ENCODE measurements around the gene ACTR3C. TPM values are rescaled to one million over a fixed set of nuclear protein-coding genes. Genes with fewer than 3 reads are reported as not detected.

The ACTR3C gene
- total RNA-seq, 4 donors from 2014 or later = 8.3 to 25.6 (median 17.4) TPM

DNA sequence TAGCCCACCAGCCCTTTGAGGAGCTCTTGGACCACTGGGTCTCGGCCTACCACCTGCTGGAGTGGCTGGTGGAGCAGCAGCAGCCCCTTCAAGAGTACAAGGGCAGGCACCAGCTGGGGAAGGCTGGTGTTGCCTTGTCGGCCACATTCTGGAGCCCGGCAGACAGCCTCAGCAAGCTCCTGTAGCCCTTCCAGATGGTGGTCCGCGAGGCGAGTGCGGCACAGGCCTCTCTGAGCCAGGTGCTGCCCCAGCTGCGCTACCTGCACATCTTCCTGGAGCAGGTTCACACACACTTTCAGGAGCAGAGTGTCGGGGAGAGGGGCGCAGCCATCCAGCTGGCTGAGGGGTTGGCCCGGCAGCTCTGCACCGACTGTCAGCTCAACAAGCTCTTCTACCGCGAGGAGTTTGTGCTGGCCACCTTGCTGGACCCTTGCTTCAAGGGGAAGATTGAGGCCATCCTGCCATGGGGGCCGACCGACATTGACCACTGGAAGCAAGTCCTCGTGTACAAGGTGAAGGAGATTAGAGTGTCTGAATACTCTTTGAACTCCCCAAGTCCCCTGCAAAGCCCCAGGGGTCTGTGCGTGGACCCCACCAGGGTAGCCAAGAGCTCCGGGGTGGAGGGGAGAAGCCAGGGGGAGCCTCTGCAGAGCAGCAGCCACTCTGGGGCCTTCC is 7.0 kb upstream of the ACTR3C start:
- Histone ChIP-seq H3K4me3 (no peak overlapping the region), H3K9me3 (no peaks in the 10 kb centered on the region), H3K36me3 (peaks cover 0 to 64% (median 4%) of the 10 kb centered on the region in 3 donors), H3K27ac (peak overlapping the region in 1 of 4 donors; percentile 11), H3K4me1 (peaks cover 0 to 22% (median 1%) of the 10 kb centered on the region in 3 donors), H3K27me3 (no peaks in the 10 kb centered on the region)
- TF ChIP-seq, protein P1, sequence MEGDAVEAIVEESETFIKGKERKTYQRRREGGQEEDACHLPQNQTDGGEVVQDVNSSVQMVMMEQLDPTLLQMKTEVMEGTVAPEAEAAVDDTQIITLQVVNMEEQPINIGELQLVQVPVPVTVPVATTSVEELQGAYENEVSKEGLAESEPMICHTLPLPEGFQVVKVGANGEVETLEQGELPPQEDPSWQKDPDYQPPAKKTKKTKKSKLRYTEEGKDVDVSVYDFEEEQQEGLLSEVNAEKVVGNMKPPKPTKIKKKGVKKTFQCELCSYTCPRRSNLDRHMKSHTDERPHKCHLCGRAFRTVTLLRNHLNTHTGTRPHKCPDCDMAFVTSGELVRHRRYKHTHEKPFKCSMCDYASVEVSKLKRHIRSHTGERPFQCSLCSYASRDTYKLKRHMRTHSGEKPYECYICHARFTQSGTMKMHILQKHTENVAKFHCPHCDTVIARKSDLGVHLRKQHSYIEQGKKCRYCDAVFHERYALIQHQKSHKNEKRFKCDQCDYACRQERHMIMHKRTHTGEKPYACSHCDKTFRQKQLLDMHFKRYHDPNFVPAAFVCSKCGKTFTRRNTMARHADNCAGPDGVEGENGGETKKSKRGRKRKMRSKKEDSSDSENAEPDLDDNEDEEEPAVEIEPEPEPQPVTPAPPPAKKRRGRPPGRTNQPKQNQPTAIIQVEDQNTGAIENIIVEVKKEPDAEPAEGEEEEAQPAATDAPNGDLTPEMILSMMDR (IDR thresholded peaks at IDR 0.05) = no peak
- TF ChIP-seq POLR2A (IDR thresholded peaks at IDR 0.05) = no peak
- no peak for DNase-seq
- intact Hi-C loops (cut with DNase I) = no loop called here
- WGBS, 2 donors = 93 to 100% methylated on average over 5 to 9 of the region's 19 CpGs

DNA sequence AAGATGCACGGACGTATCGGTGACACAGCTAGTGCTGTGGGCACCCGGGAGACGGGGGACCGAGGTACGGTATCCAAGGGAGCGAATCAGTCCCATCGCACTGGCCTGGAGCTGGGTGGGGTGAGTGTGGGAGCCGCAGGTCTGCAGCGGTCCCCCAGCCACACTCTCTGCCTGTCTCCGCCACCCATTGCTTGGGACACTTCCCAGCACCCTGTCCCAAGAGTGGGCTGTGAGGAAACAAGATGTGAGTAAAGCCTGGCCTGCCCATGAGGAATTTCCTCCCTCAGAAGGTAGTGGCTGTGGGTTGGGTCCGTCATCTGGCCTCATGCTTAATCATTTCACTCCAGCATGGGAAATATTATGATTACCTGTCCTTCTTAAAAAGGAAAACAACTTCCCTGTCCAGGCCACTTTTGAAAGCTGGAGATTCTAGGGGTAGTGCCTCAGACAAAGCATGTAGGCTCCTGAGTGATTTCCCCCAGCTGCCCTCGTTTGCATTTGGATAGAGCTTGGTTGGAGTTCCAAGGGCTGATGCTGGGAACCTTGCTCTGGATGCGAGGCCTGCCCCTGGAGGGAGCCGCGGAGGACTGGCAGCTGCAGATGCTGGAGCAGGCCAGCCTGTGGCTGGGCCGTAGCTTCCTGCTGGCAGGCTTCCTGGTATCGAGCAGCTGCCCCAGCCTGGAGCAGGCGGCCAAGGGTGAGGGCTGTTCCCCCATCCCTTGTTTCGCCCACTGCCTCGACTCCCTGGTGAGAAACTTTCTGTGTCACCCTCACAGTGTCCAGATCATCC is 6.2 kb upstream of the ACTR3C start:
- no peak overlapping the region for H3K4me3 ChIP-seq
- H3K27ac ChIP-seq = peak overlapping the region in 2 of 4 donors; percentile 4 to 11
- no peaks in the 10 kb centered on the region for H3K27me3 ChIP-seq
- peaks cover 3 to 28% (median 7%) of the 10 kb centered on the region in 3 donors for H3K4me1 ChIP-seq
- intact Hi-C loops (cut with DNase I) = no loop called here
- H3K9me3 ChIP-seq = no peaks in the 10 kb centered on the region
- H3K36me3 ChIP-seq = peaks cover 0 to 64% (median 4%) of the 10 kb centered on the region in 3 donors
- DNase-seq = no peak
- 88 to 97% methylated on average over 9 to 13 of the region's 22 CpGs for WGBS, 2 donors
- TF ChIP-seq POLR2A (IDR thresholded peaks at IDR 0.05) = no peak
- TF ChIP-seq, protein P1 (IDR thresholded peaks at IDR 0.05) = no peak

DNA sequence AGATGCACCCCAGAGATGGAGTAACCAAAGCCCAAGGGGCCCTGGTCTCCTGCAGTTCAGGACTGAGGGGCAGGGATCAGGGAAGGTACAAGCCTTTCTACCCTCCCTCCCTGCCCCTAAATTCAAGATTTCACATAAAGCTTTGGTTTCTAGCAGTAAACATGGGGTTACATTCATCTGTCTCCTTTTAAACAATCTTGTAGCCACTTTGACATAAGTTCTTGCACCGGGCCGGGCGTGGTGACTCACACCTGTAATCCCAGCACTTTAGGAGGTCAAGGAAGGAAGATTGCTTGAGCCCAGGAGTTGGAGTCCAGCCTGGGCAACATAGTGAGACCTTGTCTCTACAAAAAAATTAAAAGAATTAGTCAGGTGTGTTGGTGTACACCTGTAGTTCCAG is 4.0 kb upstream of the ACTR3C start:
- Histone ChIP-seq H3K4me1 (peaks cover 7 to 47% (median 12%) of the 10 kb centered on the region in 3 donors), H3K4me3 (no peak overlapping the region), H3K36me3 (peaks cover 0 to 64% (median 4%) of the 10 kb centered on the region in 3 donors), H3K27me3 (peaks cover 0 to 7% (median 0%) of the 10 kb centered on the region in 4 donors), H3K9me3 (no peaks in the 10 kb centered on the region), H3K27ac (no peak overlapping the region)
- TF ChIP-seq, protein P1 (IDR thresholded peaks at IDR 0.05) = no peak
- TF ChIP-seq POLR2A (IDR thresholded peaks at IDR 0.05) = no peak
- 78 to 93% methylated on average over 3 of the region's 3 CpGs for WGBS, 2 donors
- DNase-seq = no peak
- intact Hi-C loops (cut with DNase I) = no loop called here

DNA sequence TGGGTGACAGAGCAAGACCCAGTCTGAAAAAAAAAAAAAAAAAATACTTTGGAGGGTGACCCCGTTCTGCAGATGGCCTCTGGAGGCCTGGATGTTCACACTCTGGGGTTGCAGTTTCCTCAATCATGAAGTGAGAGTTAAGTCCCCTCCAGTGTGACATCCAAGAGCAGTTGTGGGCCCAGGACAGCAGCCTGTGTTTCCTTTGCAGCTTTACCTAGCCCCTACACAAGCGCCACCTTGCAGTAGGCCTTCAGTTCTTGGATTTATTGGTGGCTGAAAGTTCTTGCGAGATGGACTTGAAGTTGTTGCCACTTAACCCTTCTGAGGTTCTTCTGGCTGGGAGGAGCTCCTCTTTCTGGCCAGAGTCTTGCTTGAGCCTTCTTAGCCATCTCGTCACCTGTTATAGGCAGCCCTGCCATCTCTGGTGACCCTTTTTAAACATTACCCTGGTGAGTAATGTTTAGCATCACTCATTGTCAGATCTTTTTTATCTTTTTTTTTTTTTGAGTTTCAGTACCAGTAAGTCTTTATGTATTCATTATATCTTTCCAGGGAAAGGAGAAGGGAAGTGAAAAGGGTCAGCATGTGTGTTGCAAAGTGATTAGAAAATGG is 3.4 kb upstream of the ACTR3C start:
- intact Hi-C loops (cut with DNase I) = no loop called here
- no peak for DNase-seq
- H3K27ac ChIP-seq = no peak overlapping the region
- WGBS, 2 donors = 91 to 92% methylated on average over 4 of the region's 4 CpGs
- H3K4me1 ChIP-seq = peaks cover 11 to 53% (median 17%) of the 10 kb centered on the region in 3 donors
- peaks cover 0 to 7% (median 0%) of the 10 kb centered on the region in 4 donors for H3K27me3 ChIP-seq
- H3K9me3 ChIP-seq = no peaks in the 10 kb centered on the region
- H3K4me3 ChIP-seq = no peak overlapping the region
- H3K36me3 ChIP-seq = peaks cover 0 to 61% (median 4%) of the 10 kb centered on the region in 3 donors
- TF ChIP-seq, protein P1 (IDR thresholded peaks at IDR 0.05) = no peak
- TF ChIP-seq POLR2A (IDR thresholded peaks at IDR 0.05) = no peak
